Fibroblast of the aortic adventitia (primary cell): Measurements from ENCODE around the gene DYNC1LI1. TPM values are rescaled to one million over a fixed set of nuclear protein-coding genes. Genes with fewer than 3 reads are reported as not detected.
A peak's percentile ranks its signal among the peaks of the same experiment; 100 is the strongest.

Source experiments
- DNase-seq: peaks from one replicate; pipeline ENCODE4 v3.0.0-alpha.2; 2010; ENCODE audit warnings: low read depth
- H3K4me3 ChIP-seq: 2 replicates; pipeline ENCODE4 v1.5.1; 2011; ENCODE audit warnings: low read depth, mild to moderate bottlenecking, control low read depth, low read length, moderate library complexity
- CTCF ChIP-seq: IDR thresholded peaks from 2 replicates; pipeline ENCODE4 v1.5.1; 2011; ENCODE audit warnings: mild to moderate bottlenecking, low read length, control low read depth, inconsistent platforms; ENCODE audit not compliant: insufficient read depth
- total RNA-seq: library from RNA; depleted of rRNA; stranded (reverse); fragments of >200 nt; gene quantifications from 2 replicates; pipeline ENCODE4 v1.2.3, GENCODE V29; 2012; ENCODE audit warnings: low replicate concordance

The DYNC1LI1 gene
- total RNA-seq, 1 donor, result 42.5 TPM

DNA sequence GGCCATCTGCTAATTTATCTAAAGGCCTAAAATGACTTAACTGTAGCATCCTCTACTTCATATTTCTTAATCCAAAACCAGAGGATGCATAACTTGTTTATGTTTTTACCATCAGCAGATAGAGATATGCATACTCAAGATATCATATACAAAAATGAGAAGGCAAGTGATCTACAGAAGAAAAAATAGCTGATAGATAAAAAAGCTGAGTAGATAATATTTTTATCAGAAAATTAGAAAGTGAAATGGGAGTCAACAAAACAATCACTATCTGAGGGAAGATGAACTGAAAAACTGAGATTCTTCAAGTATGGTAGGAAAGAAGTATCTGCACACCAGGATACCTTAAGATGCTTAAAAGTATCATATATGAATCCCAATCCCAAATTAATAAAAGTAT is 25.4 kb downstream of the DYNC1LI1 start:
- DNase-seq, result no peak
- no peak for TF ChIP-seq CTCF
- H3K4me3 ChIP-seq, result no peak overlapping the region

DNA sequence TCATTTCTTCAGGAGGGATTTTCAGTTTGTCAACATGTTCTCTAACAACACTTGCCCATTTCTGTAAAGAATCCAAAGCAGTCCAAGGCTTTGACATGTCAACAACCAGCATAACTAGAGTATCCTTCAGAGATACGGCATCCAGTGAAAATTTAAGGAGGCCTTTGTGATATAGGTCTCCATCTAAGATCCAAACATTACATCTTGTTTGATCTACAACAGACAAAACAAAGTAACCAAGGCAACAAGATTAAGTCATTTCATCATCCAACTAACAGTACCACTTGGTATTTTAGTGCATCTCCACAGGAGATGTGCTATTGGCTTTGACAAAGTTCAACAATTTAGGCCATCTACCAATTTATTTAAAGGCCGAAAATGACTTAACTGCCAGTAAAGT is 25.8 kb downstream of the DYNC1LI1 start:
- no peak for TF ChIP-seq CTCF
- H3K4me3 ChIP-seq, result no peak overlapping the region
- peak; percentile 8 for DNase-seq

GRCh38 chr3:32542807-32543206 is 27.9 kb downstream of the DYNC1LI1 start:
- DNase-seq, result no peak
- H3K4me3 ChIP-seq, result no peak overlapping the region
- TF ChIP-seq CTCF, result no peak

DNA sequence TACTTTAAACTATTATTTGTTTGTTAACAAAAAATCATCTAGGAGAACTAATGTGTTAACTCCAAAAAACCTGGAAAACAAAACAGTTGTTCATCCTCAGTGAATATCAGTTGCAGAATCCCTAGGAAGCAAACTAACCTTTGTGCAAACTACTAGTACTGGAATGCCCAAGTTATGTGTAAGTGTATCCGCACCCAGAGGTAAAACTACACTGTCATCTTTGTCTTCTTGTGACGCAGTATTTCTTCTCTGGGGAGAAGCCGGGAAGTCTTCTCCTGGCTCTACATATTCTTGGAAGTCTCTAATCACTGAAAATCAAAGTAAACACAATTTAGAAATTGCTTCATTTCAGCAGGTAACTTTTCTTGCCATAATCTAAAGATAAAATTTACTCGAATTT is 29.8 kb downstream of the DYNC1LI1 start:
- TF ChIP-seq CTCF, result no peak
- no peak for DNase-seq
- no peak overlapping the region for H3K4me3 ChIP-seq

DNA sequence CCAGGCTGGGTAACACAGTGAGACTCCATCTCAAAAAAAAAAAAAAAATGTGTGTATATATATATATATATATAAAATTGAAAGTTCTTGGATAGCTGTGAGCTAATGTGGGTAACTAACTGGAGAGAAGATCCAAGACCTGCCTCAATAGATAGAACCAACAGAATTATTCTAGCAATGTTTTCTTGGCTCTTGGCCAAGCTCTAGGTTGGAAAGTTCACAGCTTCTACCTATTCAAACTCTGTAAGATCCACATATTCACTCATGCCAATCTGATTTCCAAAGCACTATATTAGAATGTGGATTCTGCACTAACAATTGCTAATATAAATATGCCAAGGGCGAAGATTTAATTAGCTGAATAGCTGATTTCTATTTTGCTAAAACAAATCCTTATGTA is 38.2 kb downstream of the DYNC1LI1 start:
- H3K4me3 ChIP-seq, result no peak overlapping the region
- DNase-seq, result no peak
- no peak for TF ChIP-seq CTCF

GRCh38 chr3:32531010-32531647 is 39.5 kb downstream of the DYNC1LI1 start:
- TF ChIP-seq CTCF, result no peak
- H3K4me3 ChIP-seq, result no peak overlapping the region
- DNase-seq, result no peak

GRCh38 chr3:32525720-32526119 is 44.9 kb downstream of the DYNC1LI1 start:
- no peak for DNase-seq
- no peak for TF ChIP-seq CTCF
- no peak overlapping the region for H3K4me3 ChIP-seq
